ENCODE data around the gene IRX1. TPM values are rescaled to one million over a fixed set of nuclear protein-coding genes. Genes with fewer than 3 reads are reported as not detected.
A peak's percentile ranks its signal among the peaks of the same experiment; 100 is the strongest.

IRX1 gene
- 10 to 100 TPM in 2 of 4 donors, 1 to 10 TPM in 2; 5.0 to 18.8 (median 12.8) TPM for total RNA-seq

DNA sequence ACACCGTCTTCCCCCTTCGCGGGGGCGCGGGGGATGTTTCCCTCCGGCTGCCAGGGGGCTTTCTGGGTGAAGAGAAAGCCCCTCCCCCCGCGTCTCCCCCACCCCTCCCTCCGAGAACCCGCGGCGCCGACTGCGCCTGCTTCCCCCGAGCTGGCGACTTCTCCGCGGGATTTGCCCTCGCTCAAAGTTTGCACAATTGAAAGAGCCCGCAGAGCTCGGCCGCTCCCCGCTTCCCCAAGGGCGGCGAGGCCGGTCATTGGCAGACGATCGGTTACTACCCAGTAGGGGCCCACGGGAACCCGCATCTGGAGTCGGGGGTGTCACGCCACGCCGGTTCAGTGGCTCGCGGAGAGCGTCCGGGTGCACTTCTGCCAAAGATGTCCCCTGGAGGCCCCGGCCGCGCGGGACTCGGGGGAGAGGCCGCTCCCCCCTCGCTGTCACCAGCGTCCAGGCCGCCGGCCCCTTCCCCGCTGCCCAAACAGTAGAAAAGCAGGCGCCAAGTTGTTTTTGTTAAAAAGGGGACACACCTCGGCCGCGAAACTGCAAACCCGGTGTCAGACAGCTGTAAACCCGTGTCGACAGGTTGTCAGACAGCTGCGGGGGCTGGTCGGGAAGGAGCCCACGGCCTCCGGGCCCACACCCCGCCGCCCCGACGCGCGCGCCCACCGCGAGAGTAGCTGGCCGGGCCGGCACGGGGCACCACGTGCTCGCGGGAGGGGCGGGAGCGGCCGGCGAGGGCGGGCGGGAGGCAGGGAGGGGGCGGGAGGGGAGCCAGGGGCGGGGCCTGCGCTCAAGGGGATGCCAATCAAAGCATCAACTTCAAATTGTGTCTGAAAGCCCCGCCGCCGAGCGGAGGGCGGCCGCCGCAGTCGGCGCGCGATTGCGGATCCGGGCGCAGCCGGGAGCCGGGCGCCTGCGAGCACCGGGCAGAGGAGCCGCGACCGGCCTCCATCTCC, at the start of gene IRX1:
TSS of gene IRX1 (plus strand) at position 827 of the 956 bp plus-strand sequence. CDS start 274 bp downstream, outside the sequence.
- 0 to 1% methylated on average over 45 to 50 of the region's 106 CpGs for WGBS, 2 donors
- H3K4me3 ChIP-seq (ENCODE audit: low read depth, poor library complexity, severe bottlenecking), result peak within 1 kb of the TSS; percentile 62
- intact Hi-C loops (cut with DNase I; ENCODE audit: low total_unique reads), result no loop called here
- no peak for TF ChIP-seq POLR2A (IDR thresholded peaks at IDR 0.05)
- TF ChIP-seq, protein P1, sequence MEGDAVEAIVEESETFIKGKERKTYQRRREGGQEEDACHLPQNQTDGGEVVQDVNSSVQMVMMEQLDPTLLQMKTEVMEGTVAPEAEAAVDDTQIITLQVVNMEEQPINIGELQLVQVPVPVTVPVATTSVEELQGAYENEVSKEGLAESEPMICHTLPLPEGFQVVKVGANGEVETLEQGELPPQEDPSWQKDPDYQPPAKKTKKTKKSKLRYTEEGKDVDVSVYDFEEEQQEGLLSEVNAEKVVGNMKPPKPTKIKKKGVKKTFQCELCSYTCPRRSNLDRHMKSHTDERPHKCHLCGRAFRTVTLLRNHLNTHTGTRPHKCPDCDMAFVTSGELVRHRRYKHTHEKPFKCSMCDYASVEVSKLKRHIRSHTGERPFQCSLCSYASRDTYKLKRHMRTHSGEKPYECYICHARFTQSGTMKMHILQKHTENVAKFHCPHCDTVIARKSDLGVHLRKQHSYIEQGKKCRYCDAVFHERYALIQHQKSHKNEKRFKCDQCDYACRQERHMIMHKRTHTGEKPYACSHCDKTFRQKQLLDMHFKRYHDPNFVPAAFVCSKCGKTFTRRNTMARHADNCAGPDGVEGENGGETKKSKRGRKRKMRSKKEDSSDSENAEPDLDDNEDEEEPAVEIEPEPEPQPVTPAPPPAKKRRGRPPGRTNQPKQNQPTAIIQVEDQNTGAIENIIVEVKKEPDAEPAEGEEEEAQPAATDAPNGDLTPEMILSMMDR (IDR thresholded peaks at IDR 0.05), result no peak
- peak in 1 of 2 donors; percentile 93 for DNase-seq (ENCODE audit: low spot score in 2 of 2)

DNA sequence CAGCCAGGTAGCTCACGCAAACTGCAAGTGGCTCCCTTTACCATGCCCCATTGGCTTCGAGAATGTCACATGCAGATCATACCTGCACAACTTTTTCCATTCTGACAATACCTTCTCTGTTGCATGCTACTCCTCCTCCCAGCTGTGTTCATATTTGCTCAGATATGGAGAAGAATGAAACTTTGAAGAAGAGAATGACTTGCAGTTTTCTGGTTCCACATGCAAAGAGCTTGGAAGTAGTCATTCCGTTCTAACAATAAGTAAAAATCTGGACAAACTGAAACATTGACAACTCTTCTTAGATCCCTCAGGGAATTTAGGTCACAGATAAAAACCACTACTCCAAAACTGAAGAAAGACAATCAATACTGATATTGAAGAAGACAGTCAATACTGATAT, 49.6 kb upstream of the IRX1 start:
- DNase-seq (ENCODE audit: low spot score in 2 of 2), result no peak
- TF ChIP-seq, protein P1 (IDR thresholded peaks at IDR 0.05), result no peak
- TF ChIP-seq POLR2A (IDR thresholded peaks at IDR 0.05), result no peak
- intact Hi-C loops (cut with DNase I; ENCODE audit: low total_unique reads), result loop anchor here (1.0 kb wide), 1 partner anchor 35 kb away; no protein-coding TSS in a partner anchor
- 92 to 93% methylated on average over 3 of the region's 3 CpGs for WGBS, 2 donors
- H3K4me3 ChIP-seq (ENCODE audit: low read depth, poor library complexity, severe bottlenecking), result no peak overlapping the region

DNA sequence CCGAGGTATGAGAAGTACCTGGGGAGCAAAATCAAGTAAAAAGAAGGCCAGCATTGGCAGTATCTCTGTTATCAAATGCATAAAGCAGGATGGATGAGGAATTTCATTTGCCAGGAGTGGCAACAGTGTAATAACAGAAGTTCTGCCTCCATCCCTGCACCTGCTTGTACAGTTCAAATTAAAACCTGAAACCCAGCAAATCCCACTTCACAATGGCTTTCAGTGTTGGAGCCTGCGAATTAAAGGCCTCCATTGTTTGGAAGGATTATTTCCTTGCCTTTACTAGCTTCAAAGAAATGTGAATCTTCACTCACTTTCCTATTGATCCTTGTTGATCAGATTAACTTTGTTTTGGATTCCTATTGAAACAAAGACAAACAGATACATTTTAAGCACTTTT, 31.5 kb upstream of the IRX1 start:
- 79 to 83% methylated on average over 2 of the region's 2 CpGs for WGBS, 2 donors
- no peak overlapping the region for H3K4me3 ChIP-seq (ENCODE audit: low read depth, poor library complexity, severe bottlenecking)
- intact Hi-C loops (cut with DNase I; ENCODE audit: low total_unique reads), result no loop called here
- TF ChIP-seq, protein P1 (IDR thresholded peaks at IDR 0.05), result no peak
- no peak for TF ChIP-seq POLR2A (IDR thresholded peaks at IDR 0.05)
- DNase-seq (ENCODE audit: low spot score in 2 of 2), result no peak

DNA sequence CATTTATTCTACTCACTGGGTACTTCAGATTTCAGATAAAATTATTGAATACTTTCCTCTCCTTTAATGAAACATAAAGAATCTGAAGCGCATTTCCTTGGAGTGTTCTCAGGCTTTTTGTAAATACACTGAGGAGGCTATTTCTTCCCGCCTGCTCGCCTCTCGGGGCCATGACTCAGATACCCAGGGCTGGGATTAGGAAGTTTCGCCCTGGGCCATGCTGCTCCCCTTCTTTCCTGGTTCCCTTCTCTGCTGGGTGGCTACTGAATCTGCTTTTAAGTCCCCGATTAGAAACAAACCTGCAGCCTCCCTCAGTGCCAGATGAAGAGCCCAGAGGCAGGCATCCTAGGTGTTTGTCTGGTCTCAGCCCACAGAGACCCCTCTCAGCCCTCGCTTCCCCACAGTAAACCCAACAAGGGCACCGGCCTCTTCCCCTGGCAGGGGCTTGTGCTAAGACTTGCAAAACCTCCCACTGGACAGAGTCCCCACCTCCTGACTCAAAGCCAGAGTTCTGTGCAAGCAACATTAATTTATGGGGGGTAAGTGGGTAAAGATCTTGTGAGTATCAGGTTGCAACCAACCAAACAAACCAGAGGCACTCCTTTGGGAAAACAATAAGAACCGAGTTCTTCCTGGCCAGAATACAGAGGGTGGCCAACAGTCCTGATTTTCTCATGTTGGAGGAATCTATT, 30.7 kb upstream of the IRX1 start:
- 78 to 80% methylated on average over 9 of the region's 9 CpGs for WGBS, 2 donors
- DNase-seq (ENCODE audit: low spot score in 2 of 2), result no peak
- no peak overlapping the region for H3K4me3 ChIP-seq (ENCODE audit: low read depth, poor library complexity, severe bottlenecking)
- intact Hi-C loops (cut with DNase I; ENCODE audit: low total_unique reads), result no loop called here
- TF ChIP-seq POLR2A (IDR thresholded peaks at IDR 0.05), result no peak
- TF ChIP-seq, protein P1 (IDR thresholded peaks at IDR 0.05), result no peak

DNA sequence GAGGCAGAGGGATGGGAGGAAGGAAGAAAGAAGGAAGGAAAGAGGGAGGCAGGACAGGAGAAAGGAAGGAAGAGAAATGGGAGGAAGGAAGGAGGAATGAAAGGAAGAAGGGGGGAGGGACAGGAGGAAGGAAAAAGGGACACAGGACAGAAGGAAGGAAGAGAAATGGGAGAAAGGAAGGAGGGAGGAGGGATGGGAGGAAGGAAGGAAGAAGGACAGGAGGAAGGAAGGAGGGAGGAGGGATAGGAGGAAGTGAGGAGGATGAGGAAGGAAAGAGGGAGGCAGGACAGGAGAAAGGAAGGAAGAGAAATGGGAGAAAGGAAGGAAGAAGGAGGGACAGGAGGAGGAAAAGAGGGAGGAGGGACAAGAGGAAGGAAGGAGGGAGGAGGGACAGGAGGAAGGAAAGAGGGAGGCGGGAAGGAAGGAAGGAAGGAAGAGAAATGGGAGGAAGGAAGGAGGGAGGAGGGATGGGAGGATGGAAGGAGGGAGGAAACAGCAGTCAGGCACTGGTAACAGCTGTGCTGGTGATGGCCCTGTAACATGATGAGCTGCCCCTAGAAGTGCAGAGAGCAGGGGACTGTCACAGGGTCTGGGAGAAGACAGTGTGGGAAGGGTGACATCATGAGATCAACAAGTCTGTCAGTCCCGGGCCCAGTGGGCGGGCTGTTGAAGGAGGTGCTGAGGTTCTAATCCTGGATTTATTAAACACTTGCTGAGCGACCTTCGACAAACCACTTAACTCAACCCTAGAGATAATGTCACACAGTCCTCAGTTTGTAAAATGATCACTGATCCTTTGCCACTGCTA, 10.7 kb upstream of the IRX1 start:
- WGBS, 2 donors, result 77 to 88% methylated on average over 5 of the region's 5 CpGs
- TF ChIP-seq, protein P1 (IDR thresholded peaks at IDR 0.05), result no peak
- TF ChIP-seq POLR2A (IDR thresholded peaks at IDR 0.05), result no peak
- H3K4me3 ChIP-seq (ENCODE audit: low read depth, poor library complexity, severe bottlenecking), result no peak overlapping the region
- intact Hi-C loops (cut with DNase I; ENCODE audit: low total_unique reads), result no loop called here
- no peak for DNase-seq (ENCODE audit: low spot score in 2 of 2)

Measured in lower leg skin (tissue), 4 donors.